Stimulated activated CD8-positive, alpha-beta memory T cell treated with anti-CD3 and anti-CD28 coated beads, Interleukin-7, amount 100 ng/mL, for 1 hour (primary cell): ENCODE results near the gene ACTG2.
"Not testable (repeated sequence)": the region's sequence is repeated elsewhere in the genome, so short reads cannot be mapped to it uniquely, and the experiment has no call there.

Experiments used
- DNase-seq, 2 donors: peaks; one replicate each; pipeline ENCODE4 v3.0.0-alpha.2; 2020; ENCODE audit warnings: low read depth in 2 of 2

ACTG2 gene

DNA sequence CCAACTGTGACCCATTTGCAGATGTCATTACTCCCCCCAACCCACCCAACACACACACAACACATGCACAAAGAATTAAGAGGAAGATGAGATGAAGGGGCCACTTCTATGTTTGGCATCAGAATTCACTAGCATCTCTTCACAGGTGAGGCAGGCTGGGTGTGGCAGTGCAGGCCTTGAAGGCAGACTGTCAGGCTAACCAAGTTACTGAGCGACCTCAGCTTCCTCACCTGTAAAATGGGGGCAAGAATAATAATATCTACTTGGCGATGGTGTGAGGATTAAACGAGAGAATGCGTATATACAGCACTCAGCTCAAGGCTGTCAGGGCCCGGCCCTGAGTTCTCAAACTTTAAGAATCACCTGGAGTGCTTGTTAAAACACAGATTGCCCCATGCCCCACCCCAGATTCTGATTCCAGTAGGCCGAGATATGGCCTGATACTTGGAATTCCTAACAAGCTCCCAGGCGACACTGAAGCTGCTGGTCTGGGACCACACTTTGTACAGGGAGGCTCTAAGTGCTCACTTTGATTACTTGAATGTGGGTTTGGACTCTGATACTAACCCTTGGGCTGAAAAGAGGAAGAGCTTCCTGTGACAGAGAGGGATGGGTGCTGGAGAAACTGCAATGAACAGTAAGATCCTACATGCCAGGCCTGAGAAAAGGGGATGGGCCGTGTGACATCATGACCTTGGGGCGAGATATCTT lies 1.1 kb downstream of the ACTG2 start:
- DNase-seq, result no peak

GRCh38 chr2:73894475-73894850 lies 1.7 kb downstream of the ACTG2 start:
- no peak for DNase-seq

DNA sequence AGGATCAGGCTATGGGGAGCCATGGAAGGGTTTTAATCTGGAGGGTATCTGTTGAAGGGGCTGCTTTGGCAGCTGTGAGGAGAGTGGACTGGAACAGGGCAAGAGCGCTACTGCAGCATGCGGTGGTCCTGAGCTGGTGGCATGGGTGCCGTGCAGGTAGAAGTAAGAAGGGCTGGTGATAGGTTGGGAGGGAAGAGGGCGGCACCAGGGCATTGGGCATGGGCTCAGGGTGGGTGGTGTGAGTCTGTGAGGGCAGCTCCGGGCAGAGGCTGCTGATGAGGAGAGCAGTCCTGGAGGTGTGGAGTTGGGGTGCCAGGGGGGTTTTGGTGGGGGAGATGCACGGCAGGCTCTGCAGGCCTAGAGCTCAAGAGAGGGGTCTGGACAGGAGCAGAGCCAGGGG lies 2.1 kb downstream of the ACTG2 start:
- no peak for DNase-seq

- no peak for DNase-seq
Observed at GRCh38 chr2:73895473-73895872, 2.7 kb downstream of the ACTG2 start.

DNA sequence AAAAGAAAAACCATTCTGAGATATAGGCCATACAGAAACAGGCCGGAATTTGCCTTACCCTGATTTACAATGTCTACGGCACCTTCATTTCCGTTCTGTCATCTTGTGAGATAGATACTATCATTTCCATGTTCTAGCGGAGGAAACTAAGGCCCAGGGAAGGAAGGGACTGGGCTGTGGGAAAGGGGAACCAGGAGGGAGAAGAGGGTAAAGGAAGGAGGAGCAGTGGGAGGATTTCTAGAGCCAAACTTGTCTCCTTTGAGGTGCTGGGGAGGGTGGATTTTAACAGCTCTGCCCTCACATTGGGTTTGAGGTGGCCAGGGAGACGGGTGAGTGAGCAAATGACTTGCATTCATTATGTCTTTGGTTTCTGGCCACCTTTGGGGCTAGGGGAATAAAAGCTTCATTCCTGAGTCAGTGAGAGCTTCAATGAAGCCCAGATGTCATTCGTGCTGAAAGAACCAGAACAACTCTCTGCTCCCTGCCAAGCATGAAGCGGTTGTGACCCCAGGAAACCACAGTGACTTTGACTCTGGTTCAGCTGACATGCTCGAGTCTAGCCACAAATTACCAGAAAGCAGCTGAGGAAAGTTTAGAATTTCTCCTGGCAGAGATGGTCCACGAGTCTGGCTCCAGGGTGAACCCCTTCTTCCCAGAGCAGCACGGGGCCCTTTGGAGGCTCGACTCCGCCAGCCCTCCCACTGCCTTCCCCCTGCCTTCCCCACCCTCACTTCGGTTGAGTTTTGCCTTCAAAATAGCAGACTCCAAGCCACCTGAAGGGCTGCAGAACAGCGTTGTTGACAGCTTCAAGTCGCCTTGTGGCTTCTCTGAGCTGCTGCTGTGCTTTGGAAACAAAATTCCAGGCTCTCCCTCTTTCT lies 3.8 kb downstream of the ACTG2 start:
- peak in 1 of 2 donors; percentile 17 for DNase-seq

DNA sequence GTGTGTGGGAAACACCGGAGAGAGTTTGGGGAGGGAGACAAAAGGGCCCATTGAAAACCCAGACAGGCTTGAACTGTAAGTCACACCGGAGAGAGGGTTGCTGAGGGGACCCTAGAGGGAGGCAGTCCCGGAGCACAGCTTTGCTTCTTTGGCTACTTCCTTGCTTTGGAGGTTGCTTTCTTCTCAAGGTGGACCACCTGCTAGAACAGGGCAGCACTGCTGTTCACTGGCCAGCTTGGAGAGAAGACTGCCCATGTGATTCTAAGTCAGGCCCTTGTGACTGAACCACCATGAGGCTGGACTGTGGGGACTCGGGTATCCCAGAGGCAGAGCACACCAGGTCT lies 4.4 kb downstream of the ACTG2 start:
- no peak for DNase-seq

GRCh38 chr2:73897934-73898333 lies 5.1 kb downstream of the ACTG2 start:
- no peak for DNase-seq

GRCh38 chr2:73899801-73900336 lies 7.1 kb downstream of the ACTG2 start:
- DNase-seq, result no peak

DNA sequence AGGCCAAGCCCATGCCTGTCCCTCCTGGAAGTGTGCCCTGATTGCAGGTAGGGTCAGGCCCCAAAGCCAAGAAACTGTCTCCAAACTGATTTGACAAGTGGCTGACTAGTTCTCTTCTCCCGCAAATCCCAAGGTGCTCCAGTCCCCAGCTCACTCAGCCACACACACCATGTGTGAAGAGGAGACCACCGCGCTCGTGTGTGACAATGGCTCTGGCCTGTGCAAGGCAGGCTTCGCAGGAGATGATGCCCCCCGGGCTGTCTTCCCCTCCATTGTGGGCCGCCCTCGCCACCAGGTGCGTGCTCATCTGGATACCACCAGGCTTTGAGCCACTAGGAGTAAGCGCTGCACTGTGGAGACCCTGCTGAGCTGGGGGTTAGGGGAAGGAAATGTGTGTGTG lies 8.3 kb downstream of the ACTG2 start:
- DNase-seq, result no peak

DNA sequence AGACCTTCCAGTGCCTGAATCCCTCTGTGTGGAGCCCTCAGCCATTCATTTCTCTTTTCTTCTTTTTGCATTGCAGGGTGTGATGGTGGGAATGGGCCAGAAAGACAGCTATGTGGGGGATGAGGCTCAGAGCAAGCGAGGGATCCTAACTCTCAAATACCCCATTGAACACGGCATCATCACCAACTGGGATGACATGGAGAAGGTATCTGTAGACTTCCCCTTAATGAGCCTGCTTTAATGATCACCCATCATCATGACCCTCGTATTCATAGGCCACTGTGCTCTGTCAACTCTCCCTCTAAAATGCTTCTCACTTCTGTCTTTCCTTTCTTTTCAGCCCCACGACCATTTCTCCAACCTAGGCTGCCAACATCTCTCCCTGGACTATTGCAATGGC lies 9.5 kb downstream of the ACTG2 start:
- no peak for DNase-seq

GRCh38 chr2:73903313-73903712 lies 10.5 kb downstream of the ACTG2 start:
- DNase-seq, result no peak

DNA sequence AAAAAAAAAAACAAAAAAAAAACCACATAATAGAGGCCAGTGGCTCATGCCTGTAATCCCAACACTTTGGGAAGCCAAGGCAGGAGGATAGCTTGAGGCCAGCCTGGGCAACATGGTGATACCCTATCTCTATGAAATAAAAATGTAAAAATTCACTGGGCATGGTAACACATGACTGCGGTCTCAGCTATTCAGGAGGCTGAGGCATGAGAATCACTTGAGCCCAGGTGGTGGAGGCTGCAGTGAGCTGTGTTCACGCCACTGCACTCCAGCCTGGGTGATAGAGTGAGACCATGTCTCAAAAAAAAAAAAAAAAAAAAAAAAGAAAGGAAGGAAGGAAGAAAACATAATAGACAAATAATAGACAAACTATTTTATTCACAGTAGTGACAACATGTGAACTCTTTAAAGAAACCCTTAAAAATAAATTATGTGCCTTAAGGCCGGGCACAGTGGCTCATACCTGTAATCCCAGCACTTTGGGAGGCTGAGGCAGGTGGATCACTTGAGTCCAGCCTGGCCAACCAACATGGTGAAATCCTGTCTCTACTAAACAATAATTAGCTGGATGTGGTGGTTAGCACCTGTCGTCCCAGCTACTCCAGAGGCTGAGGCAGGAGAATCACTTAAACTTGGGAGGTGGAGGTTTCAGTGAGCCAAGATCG lies 11.3 kb downstream of the ACTG2 start:
- not testable (repeated sequence) for DNase-seq

DNA sequence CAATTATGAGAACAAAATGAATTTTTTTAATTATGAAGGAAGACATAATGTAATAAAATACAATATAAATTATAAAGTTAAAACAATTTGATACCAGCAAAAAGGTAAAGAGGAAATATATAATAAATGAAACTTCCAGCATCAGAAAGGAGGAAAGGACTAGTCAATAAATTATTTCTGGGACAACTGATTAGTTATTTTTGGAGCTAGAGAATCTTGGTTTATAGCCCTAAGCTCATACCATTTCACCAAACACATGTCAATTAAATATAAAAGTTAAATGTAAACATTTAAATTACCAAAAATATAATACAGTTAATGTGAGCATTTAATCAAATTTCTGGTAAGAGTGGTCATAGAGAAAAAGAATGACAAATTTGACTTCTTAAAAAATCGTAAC lies 12.1 kb downstream of the ACTG2 start:
- DNase-seq, result no peak

DNA sequence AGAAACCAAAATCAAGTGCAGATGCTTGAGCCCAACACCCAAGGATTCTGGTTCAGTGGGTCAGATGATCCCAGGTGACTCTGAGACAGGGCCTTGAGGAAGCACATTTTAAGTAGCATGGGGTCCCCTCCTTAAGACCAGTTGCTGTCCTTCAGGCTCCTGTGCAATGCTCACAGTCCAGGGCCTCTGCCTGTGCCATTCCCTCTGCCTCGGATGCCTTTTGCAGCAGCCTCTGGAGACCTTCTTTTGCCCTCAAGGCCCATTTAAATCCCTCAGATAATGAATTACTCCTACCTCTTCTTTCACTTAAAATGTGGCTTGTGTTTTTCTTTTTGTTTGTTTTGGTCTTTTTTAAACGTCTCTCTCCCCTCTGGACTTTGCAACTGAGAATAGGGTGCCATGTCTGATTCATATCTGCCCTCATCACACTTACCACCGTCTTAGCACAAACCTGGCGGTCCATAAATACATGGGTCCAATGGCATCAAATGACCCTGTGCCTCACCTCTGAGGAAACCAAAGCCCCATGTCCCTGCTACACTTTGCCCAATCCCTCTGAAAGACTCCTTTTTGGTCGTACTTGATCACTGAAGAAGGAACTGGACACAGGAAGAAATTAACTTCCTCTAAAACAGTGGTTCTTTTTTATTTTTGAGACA lies 14.2 kb downstream of the ACTG2 start:
- DNase-seq, result no peak

- DNase-seq, result peak in 1 of 2 donors; percentile 20
Observed at GRCh38 chr2:73907840-73908452, 15.1 kb downstream of the ACTG2 start.

DNA sequence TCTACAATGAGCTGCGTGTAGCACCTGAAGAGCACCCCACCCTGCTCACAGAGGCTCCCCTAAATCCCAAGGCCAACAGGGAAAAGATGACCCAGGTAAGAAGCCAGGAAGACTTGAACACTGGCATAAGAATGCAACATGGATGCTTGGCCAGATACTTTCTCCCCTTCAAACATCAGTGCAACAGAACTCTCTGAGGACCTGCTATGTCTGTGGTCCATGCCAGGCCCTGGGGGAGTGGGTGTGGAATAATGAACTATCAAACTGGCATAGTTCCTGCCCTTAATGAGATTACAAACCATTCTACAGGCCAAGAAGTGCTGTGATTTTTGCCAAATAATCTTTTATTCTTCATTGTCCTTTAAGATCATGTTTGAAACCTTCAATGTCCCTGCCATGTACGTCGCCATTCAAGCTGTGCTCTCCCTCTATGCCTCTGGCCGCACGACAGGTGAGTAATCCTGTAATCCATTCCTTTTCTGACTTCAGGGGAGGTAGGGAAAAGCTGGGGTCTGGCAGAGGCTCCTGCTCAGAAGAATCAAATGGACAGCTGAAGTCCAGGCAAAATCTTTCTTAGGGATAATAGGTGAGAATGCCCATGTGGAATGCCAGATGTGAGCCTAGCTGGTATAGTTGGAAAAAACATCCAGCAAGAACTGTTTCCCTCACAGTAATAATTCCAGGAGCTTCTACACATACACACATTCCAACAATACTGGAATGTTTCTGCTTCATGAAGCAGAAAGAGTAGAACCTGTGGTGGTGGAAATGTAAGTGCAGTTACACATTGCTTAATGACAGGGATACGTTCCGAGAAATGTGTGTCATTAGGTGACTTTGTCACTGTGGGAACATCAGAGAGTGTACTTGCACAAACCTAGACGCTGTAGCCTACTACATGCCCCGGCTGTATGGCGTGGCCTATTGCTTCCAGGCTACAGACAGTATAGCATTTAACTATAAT lies 16.2 kb downstream of the ACTG2 start:
- DNase-seq, result no peak

DNA sequence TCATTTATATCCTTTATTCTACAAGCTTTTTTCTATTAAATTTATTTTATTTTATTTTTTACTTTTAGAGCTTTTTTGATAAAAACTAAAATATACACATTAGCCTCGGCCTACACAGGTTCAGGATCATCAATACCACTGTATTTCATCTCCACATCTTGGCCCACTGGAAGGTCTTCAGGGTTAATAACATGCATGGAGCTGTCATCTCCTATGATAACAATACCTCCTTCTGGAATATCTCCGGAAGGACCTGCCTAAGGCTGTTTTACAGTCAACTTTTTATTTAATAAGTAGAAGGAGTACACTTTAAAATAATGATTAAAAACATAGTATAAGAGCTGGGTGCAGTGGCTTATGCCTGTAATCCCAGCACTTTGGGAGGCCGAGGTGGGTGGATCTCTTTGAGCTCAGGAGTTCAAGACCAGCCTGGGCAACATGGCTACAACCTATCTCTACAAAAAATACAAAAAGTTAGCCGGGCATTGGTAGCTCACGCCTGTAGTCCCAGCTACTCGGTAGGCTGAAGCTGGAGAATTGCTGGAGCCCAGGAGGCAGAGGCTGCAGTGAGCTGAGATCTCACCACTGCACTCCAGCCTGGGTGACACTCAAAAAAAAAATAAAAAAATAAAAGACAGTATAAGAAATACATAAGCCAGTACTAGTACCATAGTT lies 18.2 kb downstream of the ACTG2 start:
- DNase-seq, result no peak

DNA sequence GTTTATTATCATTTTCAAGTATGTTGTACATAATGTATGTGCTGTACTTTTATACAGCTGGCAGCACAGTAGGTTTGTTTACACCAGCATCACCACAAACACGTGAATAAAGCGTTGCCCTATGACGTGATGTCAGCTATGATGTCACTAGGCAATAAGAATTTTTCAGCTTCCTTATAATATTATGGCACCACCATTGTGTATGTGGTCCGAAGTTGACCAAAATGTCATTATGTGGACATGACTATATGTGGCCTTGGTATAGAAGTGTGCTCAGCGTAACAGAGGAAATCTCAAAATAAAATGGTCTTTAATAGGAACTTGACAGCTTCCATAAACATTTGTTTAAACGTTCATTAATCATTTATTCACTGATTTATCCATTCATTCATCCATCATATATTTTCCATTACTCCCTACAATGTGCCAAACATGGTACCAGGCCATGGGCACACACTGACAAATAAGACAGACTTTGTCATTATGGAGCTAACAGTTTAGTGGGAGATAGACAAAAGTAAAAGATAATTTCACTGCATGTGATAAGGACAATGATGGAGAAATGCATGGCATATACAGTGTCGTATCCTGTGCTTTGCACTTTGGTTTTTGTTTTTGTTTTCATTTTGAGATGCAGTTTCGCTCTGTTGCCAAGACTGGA lies 18.9 kb downstream of the ACTG2 start:
- no peak for DNase-seq

DNA sequence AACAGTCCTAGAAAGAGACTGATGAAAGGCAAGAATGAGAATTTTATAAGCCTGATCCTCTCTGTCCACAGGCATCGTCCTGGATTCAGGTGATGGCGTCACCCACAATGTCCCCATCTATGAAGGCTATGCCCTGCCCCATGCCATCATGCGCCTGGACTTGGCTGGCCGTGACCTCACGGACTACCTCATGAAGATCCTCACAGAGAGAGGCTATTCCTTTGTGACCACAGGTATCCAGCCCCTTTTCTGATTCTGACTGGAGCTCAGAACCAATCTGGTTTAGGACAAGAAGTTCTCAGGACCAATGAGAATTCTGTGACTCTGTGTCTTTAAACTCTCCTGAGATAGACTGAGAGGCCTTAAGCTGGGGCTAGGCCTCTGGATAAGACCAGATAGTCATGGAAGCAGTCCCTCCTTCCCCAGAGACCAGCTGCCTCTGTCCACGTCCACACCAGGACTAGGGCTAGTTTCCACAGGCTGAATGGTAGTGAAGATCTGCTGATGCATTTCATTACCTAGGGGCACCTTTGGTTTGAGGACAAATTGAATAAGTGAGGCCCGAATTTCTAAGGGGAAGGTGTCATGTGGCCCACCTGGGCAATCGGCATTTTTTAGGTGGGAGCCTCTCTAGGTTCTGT lies 20.7 kb downstream of the ACTG2 start:
- no peak for DNase-seq
